22Rv1 (cell line): Measurements from ENCODE around the gene ZNF571.

Source experiments
- ZFX ChIP-seq: fragments of 450-650 bp; IDR thresholded peaks from 2 replicates; pipeline ENCODE4 v1.6.1; 2017; ENCODE audit warnings: antibody characterized with exemption, borderline replicate concordance
- TF ChIP-seq, protein P1 (sequence below): fragments of 450-650 bp; IDR thresholded peaks from 2 replicates; pipeline ENCODE4 v1.5.1; 2017; ENCODE audit warnings: mild to moderate bottlenecking

DNA sequence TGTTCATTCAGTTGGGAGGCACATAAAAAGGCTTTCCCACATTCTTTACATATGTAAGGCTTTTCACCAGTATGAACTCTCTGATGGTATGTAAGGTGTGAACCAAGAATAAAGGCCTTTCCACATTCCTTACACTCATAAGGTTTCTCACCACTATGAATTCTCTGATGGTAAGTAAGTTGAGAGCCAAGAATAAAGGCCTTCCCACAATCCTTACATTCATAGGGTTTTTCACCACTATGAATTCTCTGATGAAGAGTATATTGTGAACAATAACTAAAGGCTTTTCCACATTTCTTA is 29.3 kb downstream of the ZNF571 start:
- TF ChIP-seq, protein P1, sequence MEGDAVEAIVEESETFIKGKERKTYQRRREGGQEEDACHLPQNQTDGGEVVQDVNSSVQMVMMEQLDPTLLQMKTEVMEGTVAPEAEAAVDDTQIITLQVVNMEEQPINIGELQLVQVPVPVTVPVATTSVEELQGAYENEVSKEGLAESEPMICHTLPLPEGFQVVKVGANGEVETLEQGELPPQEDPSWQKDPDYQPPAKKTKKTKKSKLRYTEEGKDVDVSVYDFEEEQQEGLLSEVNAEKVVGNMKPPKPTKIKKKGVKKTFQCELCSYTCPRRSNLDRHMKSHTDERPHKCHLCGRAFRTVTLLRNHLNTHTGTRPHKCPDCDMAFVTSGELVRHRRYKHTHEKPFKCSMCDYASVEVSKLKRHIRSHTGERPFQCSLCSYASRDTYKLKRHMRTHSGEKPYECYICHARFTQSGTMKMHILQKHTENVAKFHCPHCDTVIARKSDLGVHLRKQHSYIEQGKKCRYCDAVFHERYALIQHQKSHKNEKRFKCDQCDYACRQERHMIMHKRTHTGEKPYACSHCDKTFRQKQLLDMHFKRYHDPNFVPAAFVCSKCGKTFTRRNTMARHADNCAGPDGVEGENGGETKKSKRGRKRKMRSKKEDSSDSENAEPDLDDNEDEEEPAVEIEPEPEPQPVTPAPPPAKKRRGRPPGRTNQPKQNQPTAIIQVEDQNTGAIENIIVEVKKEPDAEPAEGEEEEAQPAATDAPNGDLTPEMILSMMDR: no peak
- TF ChIP-seq ZFX: no peak
